SH-SY5Y (cell line): ENCODE measurements around the gene CTNNA3.

Source experiments
- GATA2 ChIP-seq: IDR thresholded peaks from 2 replicates; pipeline ENCODE4 v1.6.1; 2011; ENCODE audit warnings: mild to moderate bottlenecking, low read depth, low read length
- GATA3 ChIP-seq: IDR thresholded peaks from 2 replicates; pipeline ENCODE4 v1.6.1; 2011; ENCODE audit warnings: low read depth, mild to moderate bottlenecking, low read length, moderate library complexity

GRCh38 chr10:66637273-66638036, 1058.5 kb downstream of the CTNNA3 start:
- TF ChIP-seq GATA3 (no peak), GATA2 (no peak)
